ENCODE measurements around the gene ITGA8. TPM values are rescaled to one million over a fixed set of nuclear protein-coding genes. Genes with fewer than 3 reads are reported as not detected.

ITGA8 gene
- total and polyA plus RNA-seq, 9 of the 15 experiments (the other 6 are each of a cell fraction or from before 2014, with no cell fraction given): 0.01 to 0.07 (median 0.04) TPM; not detected in 5

DNA sequence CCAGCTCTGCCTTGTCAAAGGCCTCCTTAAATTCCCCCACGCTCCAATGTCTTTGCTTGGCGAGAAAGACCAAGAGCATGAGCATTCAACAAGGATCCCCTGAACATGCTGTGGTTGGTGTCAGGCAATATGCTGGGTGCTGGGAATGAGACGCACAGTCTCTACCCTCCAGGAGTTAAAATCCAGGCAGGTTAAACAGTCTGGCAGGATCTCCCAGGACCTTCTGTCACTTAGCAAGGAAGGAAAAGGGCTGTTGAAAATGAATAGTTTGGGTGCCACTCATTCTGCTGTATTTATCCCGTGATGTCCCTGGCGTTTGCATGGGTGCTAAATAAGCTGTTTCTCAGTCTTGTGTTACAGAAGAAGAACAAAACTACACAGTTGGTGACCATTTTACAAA is 21.9 kb upstream of the ITGA8 start:
- Histone ChIP-seq H3K4me3 (no peak overlapping the region), H3K4me2 (ENCODE audit: insufficient read depth, low read length) (no peak overlapping the region), H4K20me1 (replicated peaks; ENCODE audit: control insufficient read depth, insufficient read depth, low read length) (no peaks in the 10 kb centered on the region), H3K27ac (ENCODE audit: extremely low read depth, low read depth, low read length) (no peak overlapping the region), H3K79me2 (ENCODE audit: control insufficient read depth, insufficient read depth, low read length) (no peaks in the 10 kb centered on the region), H3K9me3 (replicated peaks; ENCODE audit: control insufficient read depth, insufficient read depth, low read depth, low read length) (no peaks in the 10 kb centered on the region), H3K36me3 (ENCODE audit: control insufficient read depth, insufficient read depth, low read length) (no peaks in the 10 kb centered on the region), H3K9ac (ENCODE audit: insufficient read depth in 1 of 2, low read depth in 2 of 2, low read length in 2 of 2) (no peak overlapping the region), H3K4me1 (replicated peaks in 1 of 2; ENCODE audit: control insufficient read depth in 2 of 2, insufficient read depth in 2 of 2, low read length in 2 of 2) (no peaks in the 10 kb centered on the region), H3K9me1 (ENCODE audit: control insufficient read depth, insufficient read depth, low read length) (no peaks in the 10 kb centered on the region), H2AFZ (ENCODE audit: low read depth, low read length) (no peak overlapping the region), H3K27me3 (ENCODE audit: control insufficient read depth in 2 of 2, insufficient read depth in 2 of 2, low read length in 2 of 2) (peaks cover 2 to 6% of the 10 kb centered on the region in 2 experiments; a peak in 3 of 5 replicates)
- no TSS peak for BruUV-seq (replicated peaks)
- FAIRE-seq (no peak), ATAC-seq (no peak), DNase-seq (ENCODE audit: extremely low read depth in 1 of 4, low spot score in 3 of 4) (no peak)
- TF ChIP-seq OTX1 (CRISPR knock-in tag; IDR thresholded peaks at IDR 0.05) (no peak), ZNF551 (CRISPR knock-in tag; IDR thresholded peaks at IDR 0.05) (no peak), THAP12 (CRISPR knock-in tag; IDR thresholded peaks at IDR 0.05) (no peak), CC2D1A (IDR thresholded peaks at IDR 0.05) (no peak), EGR1 (conservative IDR thresholded peaks at IDR 0.05) (no peak)
- TF ChIP-seq, protein P1, sequence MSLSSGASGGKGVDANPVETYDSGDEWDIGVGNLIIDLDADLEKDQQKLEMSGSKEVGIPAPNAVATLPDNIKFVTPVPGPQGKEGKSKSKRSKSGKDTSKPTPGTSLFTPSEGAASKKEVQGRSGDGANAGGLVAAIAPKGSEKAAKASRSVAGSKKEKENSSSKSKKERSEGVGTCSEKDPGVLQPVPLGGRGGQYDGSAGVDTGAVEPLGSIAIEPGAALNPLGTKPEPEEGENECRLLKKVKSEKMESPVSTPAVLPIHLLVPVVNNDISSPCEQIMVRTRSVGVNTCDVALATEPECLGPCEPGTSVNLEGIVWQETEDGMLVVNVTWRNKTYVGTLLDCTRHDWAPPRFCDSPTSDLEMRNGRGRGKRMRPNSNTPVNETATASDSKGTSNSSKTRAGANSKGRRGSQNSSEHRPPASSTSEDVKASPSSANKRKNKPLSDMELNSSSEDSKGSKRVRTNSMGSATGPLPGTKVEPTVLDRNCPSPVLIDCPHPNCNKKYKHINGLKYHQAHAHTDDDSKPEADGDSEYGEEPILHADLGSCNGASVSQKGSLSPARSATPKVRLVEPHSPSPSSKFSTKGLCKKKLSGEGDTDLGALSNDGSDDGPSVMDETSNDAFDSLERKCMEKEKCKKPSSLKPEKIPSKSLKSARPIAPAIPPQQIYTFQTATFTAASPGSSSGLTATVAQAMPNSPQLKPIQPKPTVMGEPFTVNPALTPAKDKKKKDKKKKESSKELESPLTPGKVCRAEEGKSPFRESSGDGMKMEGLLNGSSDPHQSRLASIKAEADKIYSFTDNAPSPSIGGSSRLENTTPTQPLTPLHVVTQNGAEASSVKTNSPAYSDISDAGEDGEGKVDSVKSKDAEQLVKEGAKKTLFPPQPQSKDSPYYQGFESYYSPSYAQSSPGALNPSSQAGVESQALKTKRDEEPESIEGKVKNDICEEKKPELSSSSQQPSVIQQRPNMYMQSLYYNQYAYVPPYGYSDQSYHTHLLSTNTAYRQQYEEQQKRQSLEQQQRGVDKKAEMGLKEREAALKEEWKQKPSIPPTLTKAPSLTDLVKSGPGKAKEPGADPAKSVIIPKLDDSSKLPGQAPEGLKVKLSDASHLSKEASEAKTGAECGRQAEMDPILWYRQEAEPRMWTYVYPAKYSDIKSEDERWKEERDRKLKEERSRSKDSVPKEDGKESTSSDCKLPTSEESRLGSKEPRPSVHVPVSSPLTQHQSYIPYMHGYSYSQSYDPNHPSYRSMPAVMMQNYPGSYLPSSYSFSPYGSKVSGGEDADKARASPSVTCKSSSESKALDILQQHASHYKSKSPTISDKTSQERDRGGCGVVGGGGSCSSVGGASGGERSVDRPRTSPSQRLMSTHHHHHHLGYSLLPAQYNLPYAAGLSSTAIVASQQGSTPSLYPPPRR (CRISPR knock-in tag; IDR thresholded peaks at IDR 0.05; ENCODE audit: borderline replicate concordance): no peak
- WGBS (ENCODE audit: insufficient coverage, low coverage, missing lambda C conversion rate): 34% methylated on average over 5 of the region's 5 CpGs
- CTCF ChIA-PET (ENCODE audit: low intra/inter-chr PET ratio): no interaction called here
- in situ Hi-C loops (cut with MboI) (no loop called here), intact Hi-C loops (cut with micrococcal nuclease) (no loop called here)
- POLR2A ChIA-PET: no interaction called here
